GM23338 (cell line): ENCODE measurements around the gene CEPT1. TPM values are rescaled to one million over a fixed set of nuclear protein-coding genes. Genes with fewer than 3 reads are reported as not detected.

ENCODE experiments used
- ATAC-seq: fragments of 200-7000 bp; cut with Tn5 transposase; 3 replicates; pipeline ENCODE4 v1.9.1; 2020
- DNase-seq: peaks from one replicate; pipeline ENCODE4 v3.0.0-alpha.2; 2015; ENCODE audit warnings: low spot score
- H2AFZ ChIP-seq: fragments of 200-600 bp; sonication (generic); 2 replicates; pipeline ENCODE4 v1.8.0; 2016; ENCODE audit warnings: antibody characterized with exemption, mild to moderate bottlenecking, moderate library complexity
- H3F3A ChIP-seq: fragments of 200-600 bp; sonication (generic); replicated peaks from 2 replicates; pipeline ENCODE4 v1.8.0; 2017; ENCODE audit warnings: antibody characterized with exemption, mixed run types, low read depth
- H3K27ac ChIP-seq: fragments of 200-600 bp; sonication (generic); 2 replicates; pipeline ENCODE4 v1.6.1; 2016; ENCODE audit warnings: low read depth
- H3K27me3 ChIP-seq: fragments of 200-600 bp; sonication (generic); 2 replicates; pipeline ENCODE4 v1.8.0; 2016; ENCODE audit warnings: mild to moderate bottlenecking, mixed run types, moderate library complexity; ENCODE audit not compliant: insufficient read depth
- H3K36me3 ChIP-seq: fragments of 200-600 bp; sonication (generic); 2 replicates; pipeline ENCODE4 v1.8.0; 2016; ENCODE audit warnings: mild to moderate bottlenecking; ENCODE audit not compliant: insufficient read depth
- H3K4me1 ChIP-seq: fragments of 200-600 bp; sonication (generic); 2 replicates; pipeline ENCODE4 v1.8.0; 2016; ENCODE audit warnings: mild to moderate bottlenecking, moderate library complexity; ENCODE audit not compliant: insufficient read depth
- H3K4me2 ChIP-seq: fragments of 200-600 bp; sonication (generic); 2 replicates; pipeline ENCODE4 v1.7.1; 2017; ENCODE audit warnings: mixed run types
- H3K4me3 ChIP-seq: fragments of 200-600 bp; sonication (generic); 2 replicates; pipeline ENCODE4 v1.6.1; 2016; ENCODE audit warnings: mixed run types
- H3K79me2 ChIP-seq: fragments of 200-600 bp; sonication (generic); replicated peaks from 2 replicates; pipeline ENCODE4 v1.8.0; 2017; ENCODE audit warnings: mild to moderate bottlenecking; ENCODE audit not compliant: insufficient read depth
- H3K9me2 ChIP-seq: fragments of 200-600 bp; sonication (generic); 2 replicates; pipeline ENCODE4 v1.8.0; 2017; ENCODE audit not compliant: insufficient read depth
- H4K20me1 ChIP-seq: fragments of 200-600 bp; sonication (generic); replicated peaks from 2 replicates; pipeline ENCODE4 v1.8.0; 2017; ENCODE audit warnings: mild to moderate bottlenecking; ENCODE audit not compliant: insufficient read depth
- H3K27ac Mint-ChIP-seq: 2 replicates; pipeline ENCODE4 v1.8.0; 2020; ENCODE audit warnings: inconsistent platforms, mild to moderate bottlenecking, moderate library complexity, mixed read lengths
- H3K27me3 Mint-ChIP-seq: 3 replicates; pipeline ENCODE4 v1.8.0; 2022; ENCODE audit warnings: low read depth, mild to moderate bottlenecking, moderate library complexity, mixed read lengths, inconsistent platforms; ENCODE audit not compliant: insufficient read depth, poor library complexity
- H3K36me3 Mint-ChIP-seq: 3 replicates; pipeline ENCODE4 v1.8.0; 2021; ENCODE audit warnings: low read depth, mild to moderate bottlenecking, inconsistent platforms, moderate library complexity, mixed read lengths
- H3K4me1 Mint-ChIP-seq: 3 replicates; pipeline ENCODE4 v1.8.0; 2020; ENCODE audit warnings: mild to moderate bottlenecking, inconsistent platforms, mixed read lengths
- H3K4me3 Mint-ChIP-seq: 3 replicates; pipeline ENCODE4 v1.8.0; 2021; ENCODE audit warnings: moderate library complexity, mild to moderate bottlenecking, inconsistent platforms, mixed read lengths
- H3K9me3 Mint-ChIP-seq: 3 replicates; pipeline ENCODE4 v1.8.0; 2020; ENCODE audit warnings: moderate library complexity, mild to moderate bottlenecking, inconsistent platforms, mixed read lengths
- CREB1 ChIP-seq: fragments of 250-450 bp; sonication (Bioruptor Pico); IDR thresholded peaks from 2 replicates; pipeline ENCODE4 v1.5.0; 2020; ENCODE audit warnings: low read depth, mild to moderate bottlenecking, moderate library complexity
- CTCF ChIP-seq, 2 experiments: fragments of 200-600 bp in 1 of 2; sonication (generic) in 1 of 2; conservative IDR thresholded peaks; 2 replicates each; pipeline versions ENCODE4 v1.5.1 to v1.6.1; 2016 to 2017; ENCODE audit warnings: antibody characterized with exemption in 2 of 2, low read depth in 2 of 2, mild to moderate bottlenecking in 2 of 2, moderate library complexity in 1 of 2
- EZH2 ChIP-seq: fragments of 200-600 bp; sonication (generic); IDR thresholded peaks from one replicate; pipeline ENCODE4 v1.8.0; 2017; ENCODE audit warnings: antibody characterized with exemption, mild to moderate bottlenecking, low read depth; ENCODE audit not compliant: unreplicated experiment
- NANOG ChIP-seq: IDR thresholded peaks from 2 replicates; pipeline ENCODE4 v1.6.1; 2016; ENCODE audit warnings: antibody characterized with exemption, borderline replicate concordance
- POLR2AphosphoS5 ChIP-seq: IDR thresholded peaks from 2 replicates; pipeline ENCODE4 v1.6.1; 2016; ENCODE audit warnings: antibody characterized with exemption, low read depth
- REST ChIP-seq: IDR thresholded peaks from one replicate; pipeline ENCODE4 v1.6.1; 2018; ENCODE audit warnings: antibody characterized with exemption; ENCODE audit not compliant: unreplicated experiment
- STAT1 ChIP-seq: IDR thresholded peaks from one replicate; pipeline ENCODE4 v1.6.1; 2016; ENCODE audit warnings: antibody characterized with exemption; ENCODE audit not compliant: unreplicated experiment
- ZNF114 ChIP-seq: fragments of 250-450 bp; sonication (Bioruptor Pico); IDR thresholded peaks from 2 replicates; pipeline ENCODE4 v1.5.0; 2020; ENCODE audit warnings: mild to moderate bottlenecking, moderate library complexity
- ZNF331 ChIP-seq: fragments of 250-450 bp; sonication (Bioruptor Pico); IDR thresholded peaks from 2 replicates; pipeline ENCODE4 v1.5.0; 2020; ENCODE audit warnings: low read depth, mild to moderate bottlenecking, moderate library complexity
- polyA plus RNA-seq: library from polyadenylated mRNA; unstranded; fragments of >200 nt; fragmentation: Nextera tagmentation; extraction: Ambion mirVana; gene quantifications from 2 replicates; pipeline ENCODE4 v1.2.1, GENCODE V29; 2016
- total RNA-seq: library from RNA; depleted of rRNA; stranded (reverse); fragments of >200 nt; shearing (Covaris generic); gene quantifications from 2 replicates; pipeline ENCODE4 v1.2.3, GENCODE V29; 2014
- TF ChIP-seq, protein P1 (sequence below): fragments of 250-450 bp; sonication (Bioruptor Pico); IDR thresholded peaks from 2 replicates; pipeline ENCODE4 v1.5.0; 2020; ENCODE audit warnings: mild to moderate bottlenecking, moderate library complexity

The CEPT1 gene
- total and polyA plus RNA-seq, 2 experiments from 2014 or later: 17.3 to 39.5 TPM

GRCh38 chr1:111221276-111221632 lies 81.2 kb downstream of the CEPT1 start (continued):
- TF ChIP-seq REST (no peak), CREB1 (CRISPR knock-in tag) (no peak), NANOG (no peak), STAT1 (no peak), CTCF (conservative IDR thresholded peaks at IDR 0.05; ENCODE audit: low read depth in 2 of 2) (no peak)

- H3F3A ChIP-seq: no peaks in the 10 kb centered on the region
- Mint-ChIP-seq H3K4me3 (no peak overlapping the region; the same call in 2 of the 3 replicates), H3K27me3 (peaks cover 12% of the 10 kb centered on the region), H3K27ac (no peak overlapping the region), H3K36me3 (no peaks in the 10 kb centered on the region), H3K4me1 (peaks cover 40% of the 10 kb centered on the region), H3K9me3 (no peaks in the 10 kb centered on the region)
- H2AFZ ChIP-seq: peak overlapping the region; percentile 31
- peaks cover 23% of the 10 kb centered on the region for H3K4me1 ChIP-seq
- no peak overlapping the region for H3K4me2 ChIP-seq
- no peaks in the 10 kb centered on the region for H4K20me1 ChIP-seq
- no peak for DNase-seq
- no peak for ATAC-seq
- no peaks in the 10 kb centered on the region for H3K36me3 ChIP-seq
- peaks cover 13% of the 10 kb centered on the region; the same call in 1 of the 2 replicates for H3K9me2 ChIP-seq
- H3K27me3 ChIP-seq: no peaks in the 10 kb centered on the region
- H3K4me3 ChIP-seq: no peak overlapping the region
- H3K79me2 ChIP-seq: no peaks in the 10 kb centered on the region
- no peak overlapping the region for H3K27ac ChIP-seq
- TF ChIP-seq NANOG (no peak), EZH2 (no peak), STAT1 (no peak), CTCF (conservative IDR thresholded peaks at IDR 0.05; ENCODE audit: low read depth in 2 of 2) (no peak), ZNF331 (no peak), ZNF114 (no peak), POLR2AphosphoS5 (no peak)
- TF ChIP-seq, protein P1, sequence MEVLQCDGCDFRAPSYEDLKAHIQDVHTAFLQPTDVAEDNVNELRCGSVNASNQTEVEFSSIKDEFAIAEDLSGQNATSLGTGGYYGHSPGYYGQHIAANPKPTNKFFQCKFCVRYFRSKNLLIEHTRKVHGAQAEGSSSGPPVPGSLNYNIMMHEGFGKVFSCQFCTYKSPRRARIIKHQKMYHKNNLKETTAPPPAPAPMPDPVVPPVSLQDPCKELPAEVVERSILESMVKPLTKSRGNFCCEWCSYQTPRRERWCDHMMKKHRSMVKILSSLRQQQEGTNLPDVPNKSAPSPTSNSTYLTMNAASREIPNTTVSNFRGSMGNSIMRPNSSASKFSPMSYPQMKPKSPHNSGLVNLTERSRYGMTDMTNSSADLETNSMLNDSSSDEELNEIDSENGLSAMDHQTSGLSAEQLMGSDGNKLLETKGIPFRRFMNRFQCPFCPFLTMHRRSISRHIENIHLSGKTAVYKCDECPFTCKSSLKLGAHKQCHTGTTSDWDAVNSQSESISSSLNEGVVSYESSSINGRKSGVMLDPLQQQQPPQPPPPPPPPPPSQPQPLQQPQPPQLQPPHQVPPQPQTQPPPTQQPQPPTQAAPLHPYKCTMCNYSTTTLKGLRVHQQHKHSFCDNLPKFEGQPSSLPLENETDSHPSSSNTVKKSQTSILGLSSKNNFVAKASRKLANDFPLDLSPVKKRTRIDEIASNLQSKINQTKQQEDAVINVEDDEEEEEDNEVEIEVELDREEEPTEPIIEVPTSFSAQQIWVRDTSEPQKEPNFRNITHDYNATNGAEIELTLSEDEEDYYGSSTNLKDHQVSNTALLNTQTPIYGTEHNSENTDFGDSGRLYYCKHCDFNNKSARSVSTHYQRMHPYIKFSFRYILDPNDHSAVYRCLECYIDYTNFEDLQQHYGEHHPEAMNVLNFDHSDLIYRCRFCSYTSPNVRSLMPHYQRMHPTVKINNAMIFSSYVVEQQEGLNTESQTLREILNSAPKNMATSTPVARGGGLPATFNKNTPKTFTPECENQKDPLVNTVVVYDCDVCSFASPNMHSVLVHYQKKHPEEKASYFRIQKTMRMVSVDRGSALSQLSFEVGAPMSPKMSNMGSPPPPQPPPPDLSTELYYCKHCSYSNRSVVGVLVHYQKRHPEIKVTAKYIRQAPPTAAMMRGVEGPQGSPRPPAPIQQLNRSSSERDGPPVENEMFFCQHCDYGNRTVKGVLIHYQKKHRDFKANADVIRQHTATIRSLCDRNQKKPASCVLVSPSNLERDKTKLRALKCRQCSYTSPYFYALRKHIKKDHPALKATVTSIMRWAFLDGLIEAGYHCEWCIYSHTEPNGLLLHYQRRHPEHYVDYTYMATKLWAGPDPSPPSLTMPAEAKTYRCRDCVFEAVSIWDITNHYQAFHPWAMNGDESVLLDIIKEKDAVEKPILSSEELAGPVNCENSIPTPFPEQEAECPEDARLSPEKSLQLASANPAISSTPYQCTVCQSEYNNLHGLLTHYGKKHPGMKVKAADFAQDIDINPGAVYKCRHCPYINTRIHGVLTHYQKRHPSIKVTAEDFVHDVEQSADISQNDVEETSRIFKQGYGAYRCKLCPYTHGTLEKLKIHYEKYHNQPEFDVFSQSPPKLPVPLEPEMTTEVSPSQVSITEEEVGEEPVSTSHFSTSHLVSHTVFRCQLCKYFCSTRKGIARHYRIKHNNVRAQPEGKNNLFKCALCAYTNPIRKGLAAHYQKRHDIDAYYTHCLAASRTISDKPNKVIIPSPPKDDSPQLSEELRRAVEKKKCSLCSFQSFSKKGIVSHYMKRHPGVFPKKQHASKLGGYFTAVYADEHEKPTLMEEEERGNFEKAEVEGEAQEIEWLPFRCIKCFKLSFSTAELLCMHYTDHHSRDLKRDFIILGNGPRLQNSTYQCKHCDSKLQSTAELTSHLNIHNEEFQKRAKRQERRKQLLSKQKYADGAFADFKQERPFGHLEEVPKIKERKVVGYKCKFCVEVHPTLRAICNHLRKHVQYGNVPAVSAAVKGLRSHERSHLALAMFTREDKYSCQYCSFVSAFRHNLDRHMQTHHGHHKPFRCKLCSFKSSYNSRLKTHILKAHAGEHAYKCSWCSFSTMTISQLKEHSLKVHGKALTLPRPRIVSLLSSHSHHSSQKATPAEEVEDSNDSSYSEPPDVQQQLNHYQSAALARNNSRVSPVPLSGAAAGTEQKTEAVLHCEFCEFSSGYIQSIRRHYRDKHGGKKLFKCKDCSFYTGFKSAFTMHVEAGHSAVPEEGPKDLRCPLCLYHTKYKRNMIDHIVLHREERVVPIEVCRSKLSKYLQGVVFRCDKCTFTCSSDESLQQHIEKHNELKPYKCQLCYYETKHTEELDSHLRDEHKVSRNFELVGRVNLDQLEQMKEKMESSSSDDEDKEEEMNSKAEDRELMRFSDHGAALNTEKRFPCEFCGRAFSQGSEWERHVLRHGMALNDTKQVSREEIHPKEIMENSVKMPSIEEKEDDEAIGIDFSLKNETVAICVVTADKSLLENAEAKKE (CRISPR knock-in tag): no peak
Measured at GRCh38 chr1:111221633-111222291, 81.7 kb downstream of the CEPT1 start.
